Activated CD4-positive, CD25-positive, alpha-beta regulatory T cell treated with anti-CD3 and anti-CD28 coated beads, Interleukin-2, amount 50 U/mL, for 72 hours (primary cell): ENCODE data around the gene TPSD1.
"Not testable (repeated sequence)": the region's sequence is repeated elsewhere in the genome, so short reads cannot be mapped to it uniquely, and the experiment has no call there.

Experiments used
- DNase-seq: peaks from one replicate; pipeline ENCODE4 v3.0.0; 2021

TPSD1 gene

DNA sequence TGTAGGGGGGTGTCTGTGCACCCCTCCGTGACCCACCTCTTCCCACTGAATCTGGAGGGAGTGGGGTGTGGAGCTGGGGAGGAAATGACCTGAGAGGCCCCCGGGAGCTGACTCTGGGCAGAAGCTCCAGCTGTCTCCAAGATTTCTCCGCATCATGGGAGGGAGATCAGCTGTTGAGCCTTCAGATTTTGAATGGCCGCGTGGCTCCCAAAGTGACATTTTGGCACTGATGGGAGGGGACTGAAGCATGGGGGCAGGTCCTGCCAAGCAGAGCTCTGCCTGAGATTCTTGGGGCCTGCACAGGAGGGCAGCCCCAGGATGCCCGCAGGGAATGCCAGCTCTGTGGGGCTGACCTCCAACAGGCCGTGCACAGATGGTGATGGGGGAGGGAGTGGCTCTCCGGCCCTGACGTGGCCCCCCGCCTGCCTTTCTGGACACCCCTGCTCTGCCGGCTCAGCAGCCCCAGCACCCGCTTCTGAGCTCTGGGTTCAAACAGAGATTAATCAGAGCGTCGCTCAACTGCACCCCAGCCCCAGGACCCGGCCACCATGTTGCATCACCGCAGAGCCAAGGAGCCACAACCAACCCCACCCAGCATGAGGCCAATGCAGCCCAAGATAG, 28.2 kb downstream of the TPSD1 start:
- no peak for DNase-seq

GRCh38 chr16:1285669-1286512, 30.0 kb downstream of the TPSD1 start:
- DNase-seq = no peak

- no peak for DNase-seq
Measured at GRCh38 chr16:1286513-1287094, 30.7 kb downstream of the TPSD1 start.

- no peak for DNase-seq
Measured at GRCh38 chr16:1287982-1288670, 32.3 kb downstream of the TPSD1 start.

- no peak for DNase-seq
Measured at GRCh38 chr16:1288813-1289476, 33.1 kb downstream of the TPSD1 start.

DNA sequence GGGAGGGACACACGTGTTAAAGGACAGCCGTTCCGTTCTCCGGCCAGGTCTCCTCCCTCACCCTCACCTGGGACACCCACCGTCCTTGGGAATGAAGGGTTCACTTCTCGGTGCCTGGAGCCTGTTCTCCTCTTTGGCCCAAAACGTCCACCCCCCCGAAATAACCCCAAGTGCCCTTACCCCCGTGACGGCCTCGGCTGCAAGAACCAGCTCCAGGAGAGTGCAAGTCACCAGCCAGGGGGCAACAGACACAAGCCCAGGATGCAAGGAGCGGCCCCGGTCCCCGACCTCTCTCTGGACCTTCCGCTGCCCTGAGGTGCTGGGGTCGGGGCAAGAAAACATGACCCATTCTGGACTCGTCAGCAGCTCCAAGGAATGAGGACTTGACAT, 33.6 kb downstream of the TPSD1 start:
- DNase-seq = no peak

- no peak for DNase-seq
Measured at GRCh38 chr16:1290063-1290501, 34.2 kb downstream of the TPSD1 start.

DNA sequence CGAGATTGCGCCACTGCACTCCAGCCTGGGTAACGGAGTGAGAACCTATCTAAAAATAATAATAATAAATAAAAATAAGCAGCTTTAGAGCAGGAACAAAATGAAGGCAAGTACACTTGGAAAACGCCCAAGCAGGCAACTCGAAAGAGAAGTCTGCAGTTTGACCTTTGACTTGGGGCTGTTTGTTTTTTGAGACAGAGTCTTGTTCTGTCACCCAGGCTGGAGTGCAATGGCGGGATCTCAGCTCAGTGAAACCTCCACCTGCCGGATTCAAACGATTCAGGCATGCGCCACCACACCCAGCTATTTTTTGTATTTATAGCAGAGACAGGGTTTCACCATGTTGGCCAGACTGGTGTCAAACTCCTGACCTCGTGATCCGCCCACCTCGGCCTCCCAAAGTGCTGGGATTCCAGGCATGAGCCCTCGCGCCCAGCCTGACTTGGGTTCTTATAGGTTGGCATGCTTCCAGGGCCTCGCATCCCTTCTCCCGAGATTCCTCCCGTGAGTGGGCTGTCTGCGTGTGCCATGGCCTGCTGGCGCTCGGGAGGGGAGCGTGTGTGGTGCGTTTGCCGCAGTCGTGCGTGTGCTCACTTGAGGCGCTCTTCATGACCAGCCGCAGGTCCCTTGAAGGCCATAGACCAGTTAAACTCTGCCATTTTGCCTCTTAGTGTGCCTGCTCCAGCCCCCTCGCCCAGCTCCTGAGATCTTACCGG, 35.1 kb downstream of the TPSD1 start:
- no peak for DNase-seq

DNA sequence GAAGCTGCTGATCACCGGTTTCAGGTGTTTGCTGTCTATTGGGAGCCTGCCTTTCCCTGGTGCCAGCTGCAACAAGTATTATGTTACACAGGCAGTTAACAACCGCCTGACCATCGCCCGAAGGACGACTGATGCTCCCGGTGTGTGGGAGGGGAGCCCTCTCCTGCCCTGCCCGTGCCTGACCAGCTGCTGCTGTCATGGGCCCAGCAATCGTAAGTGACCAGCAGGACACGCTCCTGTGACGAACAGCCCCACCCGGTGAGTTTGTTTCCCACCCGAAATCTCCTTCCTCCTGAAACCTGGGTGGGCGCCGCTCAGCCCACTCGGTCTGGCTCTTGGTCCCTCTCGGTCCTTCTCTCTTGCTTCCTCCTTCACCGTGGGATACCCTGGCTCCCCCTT, 35.7 kb downstream of the TPSD1 start:
- no peak for DNase-seq

GRCh38 chr16:1292208-1292607, 36.3 kb downstream of the TPSD1 start:
- DNase-seq = not testable (repeated sequence)

- DNase-seq = not testable (repeated sequence)
Measured at GRCh38 chr16:1292808-1293207, 36.9 kb downstream of the TPSD1 start.

- no peak for DNase-seq
Measured at GRCh38 chr16:1293921-1294656, 38.2 kb downstream of the TPSD1 start.

- no peak for DNase-seq
Measured at GRCh38 chr16:1295465-1295864, 39.6 kb downstream of the TPSD1 start.

- DNase-seq = not testable (repeated sequence)
Measured at GRCh38 chr16:1296688-1297017, 40.8 kb downstream of the TPSD1 start.

DNA sequence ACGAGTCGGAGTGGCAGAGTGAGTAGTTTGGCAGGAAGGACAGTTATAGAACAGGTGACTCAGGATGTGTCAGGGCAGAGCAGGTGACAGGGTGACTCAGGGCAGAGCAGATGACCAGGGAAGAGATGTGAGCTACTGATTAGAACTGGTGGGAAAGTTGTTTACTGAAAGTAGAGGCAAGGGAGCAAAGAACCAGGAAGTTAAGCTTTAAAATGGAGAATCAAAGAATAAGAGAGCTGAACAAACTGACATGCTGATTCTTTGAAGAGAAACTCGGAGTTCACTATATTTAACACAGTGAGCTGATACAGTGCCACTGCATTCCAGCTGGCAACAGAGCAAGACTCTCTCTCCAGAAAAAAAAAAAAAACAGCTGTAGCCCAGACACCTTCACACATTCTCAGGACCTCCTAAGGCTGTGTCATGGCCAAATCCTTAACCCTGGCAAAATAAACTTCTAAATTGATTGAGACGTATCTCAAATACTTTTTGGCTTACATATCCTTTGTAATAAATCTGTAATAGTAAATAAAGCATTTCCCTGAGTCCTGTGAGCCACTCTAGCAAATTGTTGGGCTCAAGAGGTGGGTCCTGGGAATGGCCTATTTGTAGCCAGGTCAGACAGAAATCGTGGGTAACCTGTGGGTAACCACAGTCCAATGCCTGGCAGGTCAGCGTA, 41.3 kb downstream of the TPSD1 start:
- no peak for DNase-seq

DNA sequence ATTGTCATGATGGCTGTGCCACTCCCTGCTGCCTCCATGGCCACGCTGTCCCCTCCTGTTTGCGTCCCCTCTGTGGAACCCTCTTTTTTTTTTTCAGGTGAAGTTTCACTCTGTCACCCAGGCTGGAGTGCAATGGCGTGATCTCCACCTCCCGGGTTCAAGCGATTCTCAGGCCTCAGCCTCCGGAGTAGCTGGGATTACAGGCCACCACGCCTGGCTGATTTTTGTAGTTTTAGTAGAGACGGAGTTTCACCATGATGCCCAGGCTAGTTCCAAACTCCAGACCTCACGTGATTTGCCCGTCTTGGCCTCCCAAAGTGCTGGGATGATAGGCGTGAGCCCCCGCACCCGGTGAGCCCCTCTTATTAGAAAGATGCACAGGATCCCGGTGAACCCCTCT, 42.5 kb downstream of the TPSD1 start:
- DNase-seq = no peak

GRCh38 chr16:1299012-1299867, 43.4 kb downstream of the TPSD1 start:
- no peak for DNase-seq

DNA sequence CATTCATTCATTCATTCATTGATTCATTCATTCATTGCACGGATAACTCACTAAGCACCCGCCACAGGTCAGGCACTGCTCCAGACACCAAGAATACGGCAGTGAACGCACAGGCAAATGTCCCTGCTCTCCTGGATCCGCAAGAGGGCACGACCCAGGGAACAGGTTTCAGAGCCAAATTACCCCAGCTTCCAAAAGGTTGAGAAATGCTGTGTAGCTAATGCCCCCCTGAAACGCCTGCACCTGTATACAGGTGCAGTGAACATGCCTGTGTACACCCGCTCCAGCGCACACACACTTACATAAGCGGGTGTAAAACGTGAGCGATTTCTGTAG, 44.0 kb downstream of the TPSD1 start:
- DNase-seq = no peak

- DNase-seq = peak; percentile 84
Measured at GRCh38 chr16:1300664-1301476, 45.0 kb downstream of the TPSD1 start.
